H9 (cell line): ENCODE results near the gene MIPOL1. TPM values are rescaled to one million over a fixed set of nuclear protein-coding genes. Genes with fewer than 3 reads are reported as not detected.

Experiments used
- DNase-seq: peaks from one replicate; pipeline ENCODE4 v3.0.0-alpha.2; 2017
- H2AFZ ChIP-seq: one replicate; pipeline ENCODE4 v1.6.1; 2013; ENCODE audit warnings: mild to moderate bottlenecking, low read length, control low read depth, moderate library complexity
- H2AK5ac ChIP-seq: 2 replicates; pipeline ENCODE4 v1.6.1; 2013; ENCODE audit warnings: low read length, control low read depth, mixed read lengths; ENCODE audit not compliant: insufficient read length
- H2BK120ac ChIP-seq: one replicate; pipeline ENCODE4 v1.6.1; 2013; ENCODE audit warnings: low read depth, mild to moderate bottlenecking, low read length, control low read depth, inconsistent platforms; ENCODE audit not compliant: poor library complexity, severe bottlenecking
- H2BK12ac ChIP-seq: 2 replicates; pipeline ENCODE4 v1.6.1; 2013; ENCODE audit warnings: low read length, control low read depth, mixed read lengths, low read depth; ENCODE audit not compliant: insufficient read length
- H2BK15ac ChIP-seq: 2 replicates; pipeline ENCODE4 v1.6.1; 2013; ENCODE audit warnings: low read depth, low read length, control low read depth
- H2BK20ac ChIP-seq: one replicate; pipeline ENCODE4 v1.6.1; 2013; ENCODE audit warnings: low read depth, mild to moderate bottlenecking, low read length, control low read depth, inconsistent platforms; ENCODE audit not compliant: poor library complexity, severe bottlenecking
- H2BK5ac ChIP-seq: 2 replicates; pipeline ENCODE4 v1.6.1; 2013; ENCODE audit warnings: low read length, control low read depth, mixed read lengths; ENCODE audit not compliant: insufficient read length
- H3K14ac ChIP-seq: 2 replicates; pipeline ENCODE4 v1.6.1; 2013; ENCODE audit warnings: low read length, control low read depth; ENCODE audit not compliant: insufficient read depth
- H3K18ac ChIP-seq: 2 replicates; pipeline ENCODE4 v1.6.1; 2013; ENCODE audit warnings: low read depth, mild to moderate bottlenecking, mixed read lengths, low read length, control low read depth; ENCODE audit not compliant: insufficient read length
- H3K23ac ChIP-seq: 2 replicates; pipeline ENCODE4 v1.6.1; 2013; ENCODE audit warnings: low read length, control low read depth, mixed read lengths, low read depth; ENCODE audit not compliant: insufficient read length
- H3K23me2 ChIP-seq: 2 replicates; pipeline ENCODE4 v1.6.1; 2013; ENCODE audit warnings: low read depth, mild to moderate bottlenecking, mixed read lengths, low read length, control low read depth; ENCODE audit not compliant: insufficient read length, poor library complexity, severe bottlenecking
- H3K27ac ChIP-seq: 2 replicates; pipeline ENCODE4 v1.5.1; 2013; ENCODE audit warnings: low read length, control low read depth, mixed read lengths, low read depth; ENCODE audit not compliant: insufficient read length
- H3K27me3 ChIP-seq: 2 replicates; pipeline ENCODE4 v1.6.1; 2013; ENCODE audit warnings: low read length, control low read depth, inconsistent platforms; ENCODE audit not compliant: insufficient read depth
- H3K4ac ChIP-seq: 2 replicates; pipeline ENCODE4 v1.6.1; 2013; ENCODE audit warnings: low read depth, mild to moderate bottlenecking, control low read depth, inconsistent platforms, low read length, moderate library complexity
- H3K4me1 ChIP-seq: 2 replicates; pipeline ENCODE4 v1.6.1; 2013; ENCODE audit warnings: low read length, control low read depth, inconsistent platforms; ENCODE audit not compliant: insufficient read depth
- H3K4me2 ChIP-seq: 2 replicates; pipeline ENCODE4 v1.6.1; 2013; ENCODE audit warnings: low read length, control low read depth, mixed read lengths; ENCODE audit not compliant: insufficient read length, insufficient read depth
- H3K56ac ChIP-seq: 2 replicates; pipeline ENCODE4 v1.6.1; 2013; ENCODE audit warnings: low read depth, mild to moderate bottlenecking, mixed read lengths, low read length, control low read depth; ENCODE audit not compliant: insufficient read length
- H3K79me1 ChIP-seq: 2 replicates; pipeline ENCODE4 v1.6.1; 2013; ENCODE audit warnings: low read depth, mild to moderate bottlenecking, moderate library complexity, low read length, control low read depth, inconsistent platforms; ENCODE audit not compliant: insufficient read depth, poor library complexity, severe bottlenecking
- H3K79me2 ChIP-seq: 2 replicates; pipeline ENCODE4 v1.6.1; 2013; ENCODE audit warnings: low read length, control low read depth, inconsistent platforms; ENCODE audit not compliant: insufficient read depth
- H3K9ac ChIP-seq: 2 replicates; pipeline ENCODE4 v1.6.1; 2013; ENCODE audit warnings: low read length, control low read depth, mixed read lengths; ENCODE audit not compliant: insufficient read length; ENCODE audit errors: extremely low read depth
- H3K9me3 ChIP-seq: one replicate; pipeline ENCODE4 v1.6.1; 2013; ENCODE audit warnings: low read depth, low read length, inconsistent platforms; ENCODE audit not compliant: control insufficient read depth
- H3T11ph ChIP-seq: one replicate; pipeline ENCODE4 v1.6.1; 2013; ENCODE audit warnings: mild to moderate bottlenecking, low read length, control low read depth, inconsistent platforms
- H4K20me1 ChIP-seq: one replicate; pipeline ENCODE4 v1.6.1; 2013; ENCODE audit not compliant: control insufficient read depth, insufficient read length, insufficient read depth
- H4K5ac ChIP-seq: 2 replicates; pipeline ENCODE4 v1.6.1; 2013; ENCODE audit warnings: low read depth, mild to moderate bottlenecking, mixed read lengths, low read length, control low read depth; ENCODE audit not compliant: insufficient read length
- H4K8ac ChIP-seq: replicated peaks from 2 replicates; pipeline ENCODE4 v1.6.1; 2013; ENCODE audit warnings: low read length, control low read depth, mixed read lengths, low read depth; ENCODE audit not compliant: insufficient read length
- H4K91ac ChIP-seq: 2 replicates; pipeline ENCODE4 v1.6.1; 2013; ENCODE audit warnings: low read depth, mild to moderate bottlenecking, moderate library complexity, mixed read lengths, low read length, control low read depth; ENCODE audit not compliant: insufficient read length
- H3K27ac Mint-ChIP-seq, 3 experiments: 2 replicates in 2 of 3; 3 replicates in 1 of 3; pipeline ENCODE4 v1.8.0; 2020 to 2021; ENCODE audit warnings: mixed read lengths in 3 of 3, mild to moderate bottlenecking in 1 of 3, moderate library complexity in 1 of 3
- H3K27me3 Mint-ChIP-seq: 2 replicates; pipeline ENCODE4 v1.8.0; 2021; ENCODE audit warnings: low read depth, mild to moderate bottlenecking, moderate library complexity, mixed read lengths
- H3K36me3 Mint-ChIP-seq, 3 experiments: 2 replicates in 2 of 3; 3 replicates in 1 of 3; pipeline ENCODE4 v1.8.0; 2020 to 2021; ENCODE audit warnings: low read depth in 3 of 3, mixed read lengths in 3 of 3; ENCODE audit not compliant: insufficient read depth in 1 of 3
- H3K4me1 Mint-ChIP-seq, 2 experiments: 2 replicates each; pipeline ENCODE4 v1.8.0; 2020; ENCODE audit warnings: mixed read lengths in 2 of 2
- H3K4me3 Mint-ChIP-seq, 2 experiments: 2 replicates in 1 of 2; 3 replicates in 1 of 2; pipeline ENCODE4 v1.8.0; 2020 to 2021; ENCODE audit warnings: mild to moderate bottlenecking in 2 of 2, mixed read lengths in 2 of 2, moderate library complexity in 1 of 2
- H3K9me3 Mint-ChIP-seq, 2 experiments: 2 replicates in 1 of 2; 3 replicates in 1 of 2; pipeline ENCODE4 v1.8.0; 2020; ENCODE audit warnings: mild to moderate bottlenecking in 2 of 2, mixed read lengths in 2 of 2, moderate library complexity in 1 of 2
- CTCF ChIP-seq: fragments of 200-600 bp; sonication (generic); conservative IDR thresholded peaks from 3 replicates; pipeline ENCODE4 v1.8.0; 2021; ENCODE audit warnings: antibody characterized with exemption, mild to moderate bottlenecking
- total RNA-seq: library from RNA; stranded (reverse); gene quantifications from 2 replicates; pipeline ENCODE4 v1.2.1, GENCODE V29; 2021

The MIPOL1 gene
- total RNA-seq, 1 experiment from 2014 or later = 15.6 TPM

- no peaks in the 10 kb centered on the region for H3K36me3 Mint-ChIP-seq
- no peaks in the 10 kb centered on the region for H3K4me1 Mint-ChIP-seq
- H3K4me3 Mint-ChIP-seq = no peak overlapping the region
- Histone ChIP-seq H2AFZ (no peak overlapping the region), H2BK15ac (no peak overlapping the region), H4K5ac (no peak overlapping the region), H4K91ac (no peak overlapping the region), H3K4me2 (no peak overlapping the region), H2BK12ac (no peak overlapping the region), H3K79me2 (no peaks in the 10 kb centered on the region), H3K56ac (no peak overlapping the region), H3K9ac (no peak overlapping the region), H4K20me1 (no peaks in the 10 kb centered on the region), H3K27me3 (no peaks in the 10 kb centered on the region), H3K4me1 (no peaks in the 10 kb centered on the region), H3K4ac (no peak overlapping the region), H3K27ac (no peak overlapping the region), H2BK20ac (no peak overlapping the region), H3K14ac (no peak overlapping the region), H3K9me3 (no peaks in the 10 kb centered on the region), H3K18ac (no peak overlapping the region), H4K8ac (no peak overlapping the region), H2BK5ac (no peak overlapping the region), H3K23ac (no peak overlapping the region), H3K23me2 (no peaks in the 10 kb centered on the region), H3T11ph (no peak overlapping the region), H3K79me1 (no peaks in the 10 kb centered on the region), H2AK5ac (no peak overlapping the region), H2BK120ac (no peak overlapping the region)
- no peak for TF ChIP-seq CTCF
- no peak overlapping the region for H3K27ac Mint-ChIP-seq
- H3K9me3 Mint-ChIP-seq = no peaks in the 10 kb centered on the region
- no peak for DNase-seq
- no peaks in the 10 kb centered on the region for H3K27me3 Mint-ChIP-seq
Observed at GRCh38 chr14:37452323-37452722, 254.6 kb downstream of the MIPOL1 start.
